ENCODE data around the gene TTC28. TPM values are rescaled to one million over a fixed set of nuclear protein-coding genes. Genes with fewer than 3 reads are reported as not detected.

TTC28 gene
- total RNA-seq, 1 donor from 2014 or later, result 7.9 TPM

DNA sequence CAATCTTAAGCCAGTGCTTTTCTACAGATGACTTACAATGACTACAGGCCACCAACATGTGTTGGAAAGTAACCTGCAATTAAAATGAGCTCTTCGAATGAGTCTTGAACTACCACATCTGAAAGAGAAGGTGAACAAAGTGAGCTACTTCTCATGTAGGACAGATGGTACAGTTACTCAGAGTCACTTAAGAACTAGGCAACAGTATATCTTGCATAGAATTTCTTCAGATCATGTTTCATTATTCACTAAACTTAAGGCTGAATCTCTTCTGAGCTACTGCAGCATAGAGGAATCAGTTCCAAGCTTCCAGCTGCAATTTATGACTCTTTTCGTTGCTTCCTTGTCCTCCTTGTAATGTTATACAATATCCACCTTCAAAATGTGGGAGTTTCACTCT, 270.9 kb downstream of the TTC28 start:
- H3K27ac Mint-ChIP-seq, result no peak overlapping the region
- TF ChIP-seq, protein P1, sequence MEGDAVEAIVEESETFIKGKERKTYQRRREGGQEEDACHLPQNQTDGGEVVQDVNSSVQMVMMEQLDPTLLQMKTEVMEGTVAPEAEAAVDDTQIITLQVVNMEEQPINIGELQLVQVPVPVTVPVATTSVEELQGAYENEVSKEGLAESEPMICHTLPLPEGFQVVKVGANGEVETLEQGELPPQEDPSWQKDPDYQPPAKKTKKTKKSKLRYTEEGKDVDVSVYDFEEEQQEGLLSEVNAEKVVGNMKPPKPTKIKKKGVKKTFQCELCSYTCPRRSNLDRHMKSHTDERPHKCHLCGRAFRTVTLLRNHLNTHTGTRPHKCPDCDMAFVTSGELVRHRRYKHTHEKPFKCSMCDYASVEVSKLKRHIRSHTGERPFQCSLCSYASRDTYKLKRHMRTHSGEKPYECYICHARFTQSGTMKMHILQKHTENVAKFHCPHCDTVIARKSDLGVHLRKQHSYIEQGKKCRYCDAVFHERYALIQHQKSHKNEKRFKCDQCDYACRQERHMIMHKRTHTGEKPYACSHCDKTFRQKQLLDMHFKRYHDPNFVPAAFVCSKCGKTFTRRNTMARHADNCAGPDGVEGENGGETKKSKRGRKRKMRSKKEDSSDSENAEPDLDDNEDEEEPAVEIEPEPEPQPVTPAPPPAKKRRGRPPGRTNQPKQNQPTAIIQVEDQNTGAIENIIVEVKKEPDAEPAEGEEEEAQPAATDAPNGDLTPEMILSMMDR (IDR thresholded peaks at IDR 0.05), result no peak
- no peaks in the 10 kb centered on the region for H3K9me3 Mint-ChIP-seq
- H3K27me3 Mint-ChIP-seq, result peaks cover 2% of the 10 kb centered on the region
- CTCF ChIA-PET, result no interaction called here
- no peaks in the 10 kb centered on the region for H3K4me1 Mint-ChIP-seq
- POLR2A ChIA-PET, result no interaction called here
- ATAC-seq (ENCODE audit: low read depth), result no peak
- intact Hi-C loops (cut with micrococcal nuclease), result no loop called here
- H3K36me3 Mint-ChIP-seq (ENCODE audit: low read depth), result no peaks in the 10 kb centered on the region
- DNase-seq, result no peak
- H3K4me3 Mint-ChIP-seq, result no peak overlapping the region

DNA sequence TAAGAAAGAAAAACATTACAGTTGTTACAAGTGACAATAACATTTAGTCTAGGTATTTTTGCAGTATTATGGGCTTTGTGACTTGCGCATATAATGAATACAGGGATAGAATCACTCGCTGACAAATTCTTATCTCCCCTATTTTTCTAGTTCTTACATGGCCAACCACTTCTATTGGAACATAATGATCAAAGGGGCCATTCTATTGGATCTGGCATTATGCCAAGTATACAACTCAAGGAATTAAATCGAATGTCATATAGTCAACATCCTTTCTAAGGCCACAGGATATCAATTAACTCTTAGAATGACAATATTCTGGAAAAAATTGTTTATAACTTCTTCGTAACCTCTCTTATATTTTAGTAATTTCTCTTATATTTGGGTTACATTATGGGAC, 272.0 kb downstream of the TTC28 start:
- Mint-ChIP-seq H3K4me3 (no peak overlapping the region), H3K4me1 (no peaks in the 10 kb centered on the region), H3K36me3 (ENCODE audit: low read depth) (no peaks in the 10 kb centered on the region), H3K27me3 (peaks cover 2% of the 10 kb centered on the region), H3K9me3 (no peaks in the 10 kb centered on the region), H3K27ac (no peak overlapping the region)
- ChIA-PET CTCF (no interaction called here), POLR2A (no interaction called here)
- intact Hi-C loops (cut with micrococcal nuclease), result no loop called here
- TF ChIP-seq, protein P1 (IDR thresholded peaks at IDR 0.05), result no peak
- ATAC-seq (ENCODE audit: low read depth), result no peak
- DNase-seq, result no peak

DNA sequence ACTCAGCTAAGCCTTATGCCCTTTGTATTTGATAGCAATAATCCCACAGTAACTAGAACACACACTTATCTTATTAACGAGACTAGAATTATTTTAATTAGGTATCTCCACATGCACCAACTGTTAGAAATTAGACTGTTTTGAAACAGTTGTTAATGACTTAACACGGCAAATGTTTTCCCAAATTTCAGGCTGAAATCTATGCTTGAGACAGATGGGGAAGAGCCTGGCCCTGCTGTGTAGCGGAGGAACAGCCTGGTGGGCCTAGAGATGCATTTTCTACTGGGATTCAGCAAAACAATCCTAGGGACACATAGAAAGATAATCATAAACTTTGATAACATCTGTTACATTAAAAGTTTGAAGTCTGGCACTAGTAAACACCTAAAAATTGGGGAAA, 273.4 kb downstream of the TTC28 start:
- H3K9me3 Mint-ChIP-seq, result no peaks in the 10 kb centered on the region
- H3K4me1 Mint-ChIP-seq, result no peaks in the 10 kb centered on the region
- intact Hi-C loops (cut with micrococcal nuclease), result no loop called here
- TF ChIP-seq, protein P1 (IDR thresholded peaks at IDR 0.05), result no peak
- no peak overlapping the region for H3K27ac Mint-ChIP-seq
- DNase-seq (no peak), ATAC-seq (ENCODE audit: low read depth) (no peak)
- no peaks in the 10 kb centered on the region for H3K36me3 Mint-ChIP-seq (ENCODE audit: low read depth)
- ChIA-PET CTCF (no interaction called here), POLR2A (no interaction called here)
- peaks cover 2% of the 10 kb centered on the region for H3K27me3 Mint-ChIP-seq
- no peak overlapping the region for H3K4me3 Mint-ChIP-seq

DNA sequence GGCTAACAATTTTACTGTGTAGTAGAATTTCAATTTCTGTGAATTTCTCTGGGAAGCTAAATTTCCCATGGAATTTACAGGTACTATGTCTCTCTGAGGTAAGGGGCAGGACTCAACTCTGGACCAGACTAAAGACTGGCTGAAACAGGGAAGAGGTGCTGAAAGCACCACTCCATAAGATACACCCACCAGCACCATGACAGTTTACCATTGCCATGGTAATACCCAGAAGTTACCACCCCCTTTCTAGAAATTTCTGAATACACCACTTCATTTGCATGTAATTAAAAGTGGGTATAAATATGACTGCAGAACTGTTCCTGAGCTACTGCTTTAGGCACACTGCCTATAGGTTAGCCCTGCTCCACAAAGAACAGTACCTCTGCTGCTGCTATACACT, 274.1 kb downstream of the TTC28 start:
- no peaks in the 10 kb centered on the region for H3K36me3 Mint-ChIP-seq (ENCODE audit: low read depth)
- H3K27me3 Mint-ChIP-seq, result peaks cover 2% of the 10 kb centered on the region
- H3K4me1 Mint-ChIP-seq, result no peaks in the 10 kb centered on the region
- ChIA-PET CTCF (no interaction called here), POLR2A (no interaction called here)
- intact Hi-C loops (cut with micrococcal nuclease), result no loop called here
- no peak overlapping the region for H3K4me3 Mint-ChIP-seq
- TF ChIP-seq, protein P1 (IDR thresholded peaks at IDR 0.05), result no peak
- H3K9me3 Mint-ChIP-seq, result no peaks in the 10 kb centered on the region
- DNase-seq (no peak), ATAC-seq (ENCODE audit: low read depth) (no peak)
- no peak overlapping the region for H3K27ac Mint-ChIP-seq

DNA sequence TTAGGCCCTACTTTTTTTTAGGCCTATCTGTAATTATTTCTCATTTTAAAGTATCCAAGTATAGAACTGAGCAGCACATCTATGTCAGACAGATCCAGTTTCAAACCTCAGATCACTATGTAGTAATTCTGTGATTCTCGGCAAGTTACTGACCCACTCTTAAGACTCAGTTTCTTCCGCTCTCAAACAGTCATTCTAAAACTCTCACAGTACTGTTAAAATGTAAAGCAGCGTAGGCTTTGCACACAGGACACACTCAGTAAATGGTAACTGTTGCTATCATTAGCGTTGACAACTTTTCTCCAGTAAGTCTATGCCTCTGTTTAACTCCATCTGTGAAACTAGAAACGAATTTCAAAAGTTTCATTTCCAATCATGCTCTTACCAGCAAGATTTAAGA, 277.1 kb downstream of the TTC28 start:
- TF ChIP-seq, protein P1 (IDR thresholded peaks at IDR 0.05), result no peak
- Mint-ChIP-seq H3K27ac (no peak overlapping the region), H3K36me3 (ENCODE audit: low read depth) (no peaks in the 10 kb centered on the region), H3K4me1 (no peaks in the 10 kb centered on the region), H3K9me3 (no peaks in the 10 kb centered on the region), H3K4me3 (no peak overlapping the region), H3K27me3 (no peaks in the 10 kb centered on the region)
- POLR2A ChIA-PET, result no interaction called here
- DNase-seq (no peak), ATAC-seq (ENCODE audit: low read depth) (no peak)
- intact Hi-C loops (cut with micrococcal nuclease), result no loop called here
- CTCF ChIA-PET, result no interaction called here
